Body of pancreas (tissue), 4 donors: ENCODE results near the gene EIF3F. TPM values are rescaled to one million over a fixed set of nuclear protein-coding genes. Genes with fewer than 3 reads are reported as not detected.

Experiments used
- ATAC-seq: fragments of 150-250 bp; one replicate; pipeline ENCODE4 v1.9.1; 2016
- DNase-seq, 4 donors: peaks; one replicate each; pipeline ENCODE4 v3.0.0-alpha.2; 2019
- H3K27ac ChIP-seq, 4 donors: fragments of 200-600 bp; sonication (generic); 1 replicate in 3 of 4; 2 replicates in 1 of 4; pipeline versions ENCODE4 v1.5.1 to v1.6.1; 2016 to 2019; ENCODE audit warnings: mild to moderate bottlenecking in 1 of 4, mixed read lengths in 1 of 4, moderate library complexity in 1 of 4
- H3K27me3 ChIP-seq, 2 donors: fragments of 200-600 bp; sonication (generic); one replicate each; pipeline ENCODE4 v1.6.0; 2016; ENCODE audit warnings: mild to moderate bottlenecking in 1 of 2
- H3K36me3 ChIP-seq, 2 donors: fragments of 200-600 bp; sonication (generic); replicated peaks in 1 of 2; 2 replicates each; pipeline ENCODE4 v1.5.1; 2016; ENCODE audit warnings: low read depth in 2 of 2; ENCODE audit not compliant: insufficient read depth in 1 of 2
- H3K4me1 ChIP-seq: fragments of 200-600 bp; sonication (generic); one replicate; pipeline ENCODE4 v1.6.0; 2016
- H3K4me3 ChIP-seq, 2 donors: fragments of 200-600 bp; sonication (generic); 1 replicate in 1 of 2; 2 replicates in 1 of 2; pipeline ENCODE4 v1.5.1; 2016 to 2019
- H3K9me3 ChIP-seq, 3 donors: fragments of 200-600 bp; sonication (generic); 1 replicate in 2 of 3; 2 replicates in 1 of 3; pipeline ENCODE4 v1.5.1; 2016
- POLR2A ChIP-seq, 3 donors: fragments of 450-650 bp; IDR thresholded peaks; one replicate each; pipeline ENCODE4 v1.6.1; 2016; ENCODE audit warnings: antibody characterized with exemption in 3 of 3, mild to moderate bottlenecking in 2 of 3
- WGBS, 2 donors: methylation state at CpG; one replicate each; pipeline ENCODE4 v1.1.5; 2017; 5-methylcytosine and 5-hydroxymethylcytosine counted together
- intact Hi-C: fragments of 100-400 bp; cut with DNase I; formaldehyde crosslinking; loops from one replicate; pipeline ENCODE4 v1.15.1; 2023
- total RNA-seq, 2 donors: library from RNA; depleted of rRNA; stranded (reverse); fragments of >200 nt; gene quantifications; one replicate each; pipeline ENCODE4 v1.1.0, GENCODE V29; 2016
- TF ChIP-seq, protein P1 (sequence below), 7 experiments: fragments of 450-650 bp in 4 of 7; fragments of 200-600 bp in 3 of 7; sonication (generic) in 3 of 7; IDR thresholded peaks; one replicate each; pipeline ENCODE4 v1.5.1; 2016 to 2019; ENCODE audit warnings: antibody characterized with exemption in 7 of 7

EIF3F gene
- total RNA-seq, 2 donors from 2014 or later: 138 to 153 TPM

- no peak for TF ChIP-seq POLR2A (IDR thresholded peaks at IDR 0.05)
- TF ChIP-seq, protein P1, sequence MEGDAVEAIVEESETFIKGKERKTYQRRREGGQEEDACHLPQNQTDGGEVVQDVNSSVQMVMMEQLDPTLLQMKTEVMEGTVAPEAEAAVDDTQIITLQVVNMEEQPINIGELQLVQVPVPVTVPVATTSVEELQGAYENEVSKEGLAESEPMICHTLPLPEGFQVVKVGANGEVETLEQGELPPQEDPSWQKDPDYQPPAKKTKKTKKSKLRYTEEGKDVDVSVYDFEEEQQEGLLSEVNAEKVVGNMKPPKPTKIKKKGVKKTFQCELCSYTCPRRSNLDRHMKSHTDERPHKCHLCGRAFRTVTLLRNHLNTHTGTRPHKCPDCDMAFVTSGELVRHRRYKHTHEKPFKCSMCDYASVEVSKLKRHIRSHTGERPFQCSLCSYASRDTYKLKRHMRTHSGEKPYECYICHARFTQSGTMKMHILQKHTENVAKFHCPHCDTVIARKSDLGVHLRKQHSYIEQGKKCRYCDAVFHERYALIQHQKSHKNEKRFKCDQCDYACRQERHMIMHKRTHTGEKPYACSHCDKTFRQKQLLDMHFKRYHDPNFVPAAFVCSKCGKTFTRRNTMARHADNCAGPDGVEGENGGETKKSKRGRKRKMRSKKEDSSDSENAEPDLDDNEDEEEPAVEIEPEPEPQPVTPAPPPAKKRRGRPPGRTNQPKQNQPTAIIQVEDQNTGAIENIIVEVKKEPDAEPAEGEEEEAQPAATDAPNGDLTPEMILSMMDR (IDR thresholded peaks at IDR 0.05): no peak
- Histone ChIP-seq H3K4me3 (no peak overlapping the region), H3K27me3 (no peaks in the 10 kb centered on the region), H3K27ac (no peak overlapping the region), H3K9me3 (no peaks in the 10 kb centered on the region), H3K36me3 (peaks cover 7 to 23% of the 10 kb centered on the region in 2 donors), H3K4me1 (peaks cover 4% of the 10 kb centered on the region)
- no peak for ATAC-seq
- 62 to 77% methylated on average over 5 of the region's 5 CpGs for WGBS, 2 donors
- no peak for DNase-seq
- intact Hi-C loops: no loop called here
Measured at GRCh38 chr11:8000390-8000789, 13.3 kb downstream of the EIF3F start.

DNA sequence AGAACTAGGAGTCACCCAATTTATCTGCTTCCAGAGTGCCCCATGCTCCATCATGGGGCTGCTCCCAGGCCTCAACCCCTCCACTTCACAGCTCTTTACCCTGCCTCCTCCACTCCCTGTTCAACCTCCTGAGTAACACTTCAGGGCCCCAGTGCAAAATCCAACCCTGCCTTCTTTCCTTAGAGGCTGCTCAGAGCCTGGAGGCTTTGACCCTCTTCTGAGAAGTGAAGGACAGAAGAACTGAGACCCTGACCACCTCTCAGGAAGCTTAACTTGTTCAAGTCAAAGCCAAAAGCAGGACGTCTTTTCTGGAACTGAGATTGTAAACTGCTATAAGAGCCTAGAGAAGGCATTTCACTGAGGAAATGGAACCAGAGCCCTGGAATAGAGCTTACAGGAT, 15.5 kb downstream of the EIF3F start:
- no peaks in the 10 kb centered on the region for H3K9me3 ChIP-seq
- ATAC-seq (no peak), DNase-seq (no peak)
- no peak overlapping the region for H3K27ac ChIP-seq
- no peak for TF ChIP-seq POLR2A (IDR thresholded peaks at IDR 0.05)
- TF ChIP-seq, protein P1 (IDR thresholded peaks at IDR 0.05): no peak
- intact Hi-C loops: no loop called here
- 29 to 55% methylated on average over 1 of the region's 1 CpG for WGBS, 2 donors
- peaks cover 4 to 8% of the 10 kb centered on the region in 2 donors for H3K36me3 ChIP-seq
- no peak overlapping the region for H3K4me3 ChIP-seq
- peaks cover 4% of the 10 kb centered on the region for H3K4me1 ChIP-seq
- H3K27me3 ChIP-seq: no peaks in the 10 kb centered on the region

- intact Hi-C loops: no loop called here
- Histone ChIP-seq H3K36me3 (peaks cover 0 to 3% of the 10 kb centered on the region in 2 donors), H3K4me1 (peaks cover 4% of the 10 kb centered on the region), H3K9me3 (no peaks in the 10 kb centered on the region), H3K27me3 (no peaks in the 10 kb centered on the region), H3K27ac (no peak overlapping the region), H3K4me3 (no peak overlapping the region)
- DNase-seq (no peak), ATAC-seq (no peak)
- TF ChIP-seq, protein P1 (IDR thresholded peaks at IDR 0.05): no peak
- TF ChIP-seq POLR2A (IDR thresholded peaks at IDR 0.05): no peak
- 60 to 64% methylated on average over 7 of the region's 7 CpGs for WGBS, 2 donors
Measured at GRCh38 chr11:8003187-8003586, 16.1 kb downstream of the EIF3F start.

GRCh38 chr11:8004008-8004407, 16.9 kb downstream of the EIF3F start:
- TF ChIP-seq, protein P1 (IDR thresholded peaks at IDR 0.05): no peak
- no peak for TF ChIP-seq POLR2A (IDR thresholded peaks at IDR 0.05)
- Histone ChIP-seq H3K9me3 (no peaks in the 10 kb centered on the region), H3K4me3 (no peak overlapping the region), H3K4me1 (peaks cover 3% of the 10 kb centered on the region), H3K27ac (no peak overlapping the region), H3K27me3 (no peaks in the 10 kb centered on the region), H3K36me3 (no peaks in the 10 kb centered on the region)
- DNase-seq (no peak), ATAC-seq (no peak)
- WGBS, 2 donors: 71 to 76% methylated on average over 2 of the region's 2 CpGs
- intact Hi-C loops: no loop called here

GRCh38 chr11:8005556-8005955, 18.4 kb downstream of the EIF3F start:
- Histone ChIP-seq H3K27me3 (no peaks in the 10 kb centered on the region), H3K4me1 (no peaks in the 10 kb centered on the region), H3K36me3 (no peaks in the 10 kb centered on the region), H3K4me3 (no peak overlapping the region), H3K27ac (no peak overlapping the region), H3K9me3 (no peaks in the 10 kb centered on the region)
- no peak for TF ChIP-seq POLR2A (IDR thresholded peaks at IDR 0.05)
- TF ChIP-seq, protein P1 (IDR thresholded peaks at IDR 0.05): no peak
- ATAC-seq: no peak
- intact Hi-C loops: loop anchor here (5.0 kb wide), 1 partner anchor 92 kb away; no protein-coding TSS in a partner anchor
- no peak for DNase-seq
